ENCODE data around the gene PLA2G2D. TPM values are rescaled to one million over a fixed set of nuclear protein-coding genes. Genes with fewer than 3 reads are reported as not detected.

PLA2G2D gene
- total and polyA plus RNA-seq, 2 of the 8 experiments (the other 6 are each of a cell fraction or from before 2014, with no cell fraction given): not detected

DNA sequence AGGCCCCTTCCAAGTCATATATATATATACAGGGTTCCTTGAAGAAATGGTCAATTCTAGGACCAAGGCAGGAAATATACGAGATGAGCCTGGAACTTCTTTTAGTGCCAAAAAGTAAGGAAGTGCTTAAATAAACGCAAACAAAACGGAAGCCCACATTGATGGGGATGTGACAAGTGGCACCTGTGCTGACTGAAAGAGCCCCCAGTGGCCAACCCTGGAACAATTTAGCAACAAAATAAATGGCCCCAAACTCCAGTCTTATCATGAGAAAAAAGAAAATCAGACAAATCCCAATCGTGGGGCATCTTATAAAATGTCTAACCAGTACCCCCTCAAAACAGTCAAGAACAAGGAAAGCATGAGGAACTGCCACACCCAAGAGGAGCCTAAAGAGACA is 31.7 kb downstream of the PLA2G2D start:
- TF ChIP-seq, protein P1, sequence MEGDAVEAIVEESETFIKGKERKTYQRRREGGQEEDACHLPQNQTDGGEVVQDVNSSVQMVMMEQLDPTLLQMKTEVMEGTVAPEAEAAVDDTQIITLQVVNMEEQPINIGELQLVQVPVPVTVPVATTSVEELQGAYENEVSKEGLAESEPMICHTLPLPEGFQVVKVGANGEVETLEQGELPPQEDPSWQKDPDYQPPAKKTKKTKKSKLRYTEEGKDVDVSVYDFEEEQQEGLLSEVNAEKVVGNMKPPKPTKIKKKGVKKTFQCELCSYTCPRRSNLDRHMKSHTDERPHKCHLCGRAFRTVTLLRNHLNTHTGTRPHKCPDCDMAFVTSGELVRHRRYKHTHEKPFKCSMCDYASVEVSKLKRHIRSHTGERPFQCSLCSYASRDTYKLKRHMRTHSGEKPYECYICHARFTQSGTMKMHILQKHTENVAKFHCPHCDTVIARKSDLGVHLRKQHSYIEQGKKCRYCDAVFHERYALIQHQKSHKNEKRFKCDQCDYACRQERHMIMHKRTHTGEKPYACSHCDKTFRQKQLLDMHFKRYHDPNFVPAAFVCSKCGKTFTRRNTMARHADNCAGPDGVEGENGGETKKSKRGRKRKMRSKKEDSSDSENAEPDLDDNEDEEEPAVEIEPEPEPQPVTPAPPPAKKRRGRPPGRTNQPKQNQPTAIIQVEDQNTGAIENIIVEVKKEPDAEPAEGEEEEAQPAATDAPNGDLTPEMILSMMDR (IDR thresholded peaks at IDR 0.05; ENCODE audit: control extremely low read depth in 1 of 3, insufficient read depth in 1 of 3, low read depth in 1 of 3, low read length in 3 of 3): peak; percentile 18 to 43 (median 31)
- no peak for TF ChIP-seq EP300 (IDR thresholded peaks at IDR 0.05; ENCODE audit: borderline replicate concordance in 1 of 2, low read depth in 2 of 2, low read length in 2 of 2)
- TF ChIP-seq SIRT6 (IDR thresholded peaks at IDR 0.05; ENCODE audit: low read length): no peak
- peak; percentile 7 to 42; a peak in 2 of 4 replicates for TF ChIP-seq RAD21 (IDR thresholded peaks at IDR 0.05 in 1 of 2, conservative IDR thresholded peaks at IDR 0.05 in 1 of 2; ENCODE audit: low read depth in 2 of 2, low read length in 2 of 2)
- Histone ChIP-seq H3K79me2 (ENCODE audit: control insufficient read depth in 1 of 2, insufficient read depth in 2 of 2, low read length in 2 of 2) (no peaks in the 10 kb centered on the region), H4K20me1 (replicated peaks in 1 of 2; ENCODE audit: control insufficient read depth in 1 of 2, insufficient read depth in 2 of 2, low read length in 2 of 2) (no peaks in the 10 kb centered on the region), H3K14ac (ENCODE audit: insufficient read length) (no peak overlapping the region), H3K23ac (ENCODE audit: insufficient read length) (no peak overlapping the region), H2BK12ac (ENCODE audit: low read depth, low read length) (no peak overlapping the region), H2BK15ac (ENCODE audit: low read length) (no peak overlapping the region), H3K36me3 (ENCODE audit: control insufficient read depth in 2 of 4, insufficient read depth in 4 of 4, low read length in 3 of 4) (no peaks in the 10 kb centered on the region), H3K4ac (replicated peaks; ENCODE audit: insufficient read length, low read depth, low read length) (no peak overlapping the region), H2BK120ac (replicated peaks; ENCODE audit: low read depth, low read length) (no peak overlapping the region), H3K9me3 (ENCODE audit: insufficient read depth in 2 of 2, low read depth in 1 of 2, low read length in 1 of 2) (no peaks in the 10 kb centered on the region), H2BK20ac (ENCODE audit: low read length) (no peak overlapping the region), H3K9ac (replicated peaks in 1 of 4; ENCODE audit: extremely low read depth in 1 of 4, low read depth in 3 of 4, low read length in 3 of 4) (no peak overlapping the region), H2AFZ (ENCODE audit: low read length) (no peak overlapping the region), H4K91ac (replicated peaks; ENCODE audit: insufficient read length, low read length) (no peak overlapping the region), H3K79me1 (ENCODE audit: low read depth, low read length) (no peaks in the 10 kb centered on the region), H2BK5ac (ENCODE audit: low read depth, low read length) (no peak overlapping the region), H3K4me1 (replicated peaks in 1 of 4; ENCODE audit: control insufficient read depth in 3 of 4, insufficient read depth in 4 of 4, low read length in 3 of 4) (no peaks in the 10 kb centered on the region; a peak in 1 of 7 replicates), H3K23me2 (ENCODE audit: low read depth, low read length) (no peaks in the 10 kb centered on the region), H3K4me2 (ENCODE audit: insufficient read depth in 1 of 2, low read depth in 2 of 2, low read length in 2 of 2) (no peak overlapping the region), H4K5ac (ENCODE audit: insufficient read length, low read depth, low read length) (no peak overlapping the region), H2AK5ac (ENCODE audit: low read depth, low read length) (no peak overlapping the region), H3K4me3 (ENCODE audit: extremely low read depth in 1 of 4, insufficient read depth in 2 of 4, low read depth in 3 of 4, low read length in 4 of 4) (no peak overlapping the region), H3K27ac (ENCODE audit: low read depth, low read length) (no peak overlapping the region), H3K18ac (ENCODE audit: extremely low read depth, low read length) (no peak overlapping the region), H4K8ac (ENCODE audit: extremely low read depth, insufficient read depth, low read length) (no peak overlapping the region), H3K27me3 (replicated peaks in 1 of 4; ENCODE audit: control insufficient read depth in 3 of 4, extremely low read depth in 1 of 4, insufficient read depth in 3 of 4, low read length in 3 of 4) (no peaks in the 10 kb centered on the region; a peak in 1 of 7 replicates), H3K56ac (replicated peaks; ENCODE audit: insufficient read length, low read depth, low read length) (no peak overlapping the region)
- DNase-seq (ENCODE audit: low read depth in 1 of 2, low spot score in 2 of 2): no peak
- FAIRE-seq: no peak
- POLR2A ChIA-PET (ENCODE audit: partially characterized antibody): interaction anchor here (0.7 kb wide), 1 partner anchor 25 kb away, joined by 3 read pairs; no protein-coding TSS in a partner anchor
- WGBS, 2 experiments (ENCODE audit: extremely low coverage in 1 of 2, insufficient coverage in 1 of 2, insufficient read length in 1 of 2, insufficient replicate concordance in 2 of 2, low coverage in 1 of 2, low lambda C conversion rate in 2 of 2, missing lambda C conversion rate in 1 of 2): 82% methylated on average over 4 of the region's 4 CpGs; no CpG with 5 or more reads in 1 of the 2 experiments
- CTCF ChIA-PET (ENCODE audit: partially characterized antibody): interaction anchor here (0.6 to 1.3 kb wide), 4 partner anchors 14 to 92 kb away, joined by 3 to 5 read pairs (median 3); no protein-coding TSS in a partner anchor
